AG04449 (cell line): Measurements from ENCODE around the gene GBP2.
A peak's percentile ranks its signal among the peaks of the same experiment; 100 is the strongest.

Experiments
- CTCF ChIA-PET: fragments of 350-600 bp; formaldehyde crosslinking; extraction: SDS; loops from one replicate; lab custom pipeline; 2021; ENCODE audit warnings: antibody characterized with exemption; lab: Yijun Ruan, JAX
- POLR2A ChIA-PET: fragments of 400-600, 350-600 bp; formaldehyde crosslinking; extraction: SDS; loops from one replicate; lab custom pipeline; 2020; ENCODE audit warnings: antibody characterized with exemption, inconsistent platforms; lab: Yijun Ruan, JAX
- DNase-seq: peaks from one replicate; pipeline ENCODE4 v3.0.0-alpha.2; 2010; ENCODE audit warnings: low read depth, low spot score
- H3K4me3 ChIP-seq: 2 replicates; pipeline ENCODE4 v1.5.1; 2011; ENCODE audit warnings: low read depth, mild to moderate bottlenecking, control low read depth, low read length
- CTCF ChIP-seq: IDR thresholded peaks from one replicate; pipeline ENCODE4 v1.5.1; 2011; ENCODE audit warnings: mild to moderate bottlenecking, moderate library complexity, low read length, control low read depth, inconsistent platforms; ENCODE audit not compliant: insufficient read depth; ENCODE audit errors: missing control alignments

GBP2 gene

GRCh38 chr1:89125913-89126580, at the start of gene GBP2:
TSS of gene GBP2 (minus strand) at chr1:89126114. CDS start at chr1:89121966, 4,148 bp downstream.
- POLR2A ChIA-PET, result interaction anchor here (1.4 kb wide), 1 partner anchor 141 kb away, joined by 4 read pairs; no protein-coding TSS in a partner anchor

GRCh38 chr1:89174491-89174890, 48.6 kb upstream of the GBP2 start:
- ChIA-PET CTCF (no interaction called here), POLR2A (no interaction called here)

More at GRCh38 chr1:89125913-89126580, at the start of gene GBP2:
- H3K4me3 ChIP-seq, result peak within 1 kb of the TSS; percentile 46
- peak; percentile 33 for DNase-seq
- CTCF ChIA-PET, result interaction anchor here (1.2 to 1.4 kb wide), 3 partner anchors 8 to 40 kb away, joined by 3 to 4 read pairs (median 4); no protein-coding TSS in a partner anchor
- no peak for TF ChIP-seq CTCF

GRCh38 chr1:89172468-89173143, 46.7 kb upstream of the GBP2 start:
- no peak overlapping the region for H3K4me3 ChIP-seq
- TF ChIP-seq CTCF, result no peak
- ChIA-PET POLR2A (no interaction called here), CTCF (no interaction called here)
- no peak for DNase-seq

More at GRCh38 chr1:89174491-89174890, 48.6 kb upstream of the GBP2 start:
- no peak for DNase-seq
- no peak for TF ChIP-seq CTCF
- H3K4me3 ChIP-seq, result no peak overlapping the region

GRCh38 chr1:89171067-89171438, 45.1 kb upstream of the GBP2 start:
- no peak for DNase-seq
- ChIA-PET POLR2A (no interaction called here), CTCF (no interaction called here)
- no peak for TF ChIP-seq CTCF
- H3K4me3 ChIP-seq, result no peak overlapping the region

GRCh38 chr1:89170170-89171066, 44.5 kb upstream of the GBP2 start:
- H3K4me3 ChIP-seq, result no peak overlapping the region
- TF ChIP-seq CTCF, result no peak
- DNase-seq, result no peak
- CTCF ChIA-PET, result no interaction called here
- POLR2A ChIA-PET, result no interaction called here
